HPDE6-E6E7 (cell line): ENCODE measurements around the gene CISD3.

Source experiments
- DNase-seq: peaks from one replicate; pipeline ENCODE4 v3.0.0; 2011; ENCODE audit warnings: missing footprints; ENCODE audit errors: extremely low spot score

Gene CISD3

DNA sequence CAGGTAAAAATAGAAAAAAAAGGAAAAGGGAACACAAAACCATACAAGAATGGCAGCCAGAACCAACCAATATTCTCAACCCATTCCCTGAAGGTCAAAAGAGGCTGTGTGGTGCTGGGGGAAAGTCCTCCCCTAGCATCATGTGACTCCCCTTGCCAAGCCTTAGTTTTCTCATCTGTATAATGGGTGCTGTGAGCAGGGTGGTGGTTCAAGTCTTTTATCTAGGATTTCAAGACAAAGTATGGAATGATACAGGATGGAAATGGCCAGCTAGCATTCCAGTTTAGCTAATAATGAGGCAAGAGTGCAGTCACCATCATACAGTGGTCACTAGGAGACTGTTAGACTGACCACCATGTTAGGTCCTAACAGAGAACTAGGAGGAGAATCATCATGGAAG, 43.1 kb downstream of the CISD3 start:
- no peak for DNase-seq

DNA sequence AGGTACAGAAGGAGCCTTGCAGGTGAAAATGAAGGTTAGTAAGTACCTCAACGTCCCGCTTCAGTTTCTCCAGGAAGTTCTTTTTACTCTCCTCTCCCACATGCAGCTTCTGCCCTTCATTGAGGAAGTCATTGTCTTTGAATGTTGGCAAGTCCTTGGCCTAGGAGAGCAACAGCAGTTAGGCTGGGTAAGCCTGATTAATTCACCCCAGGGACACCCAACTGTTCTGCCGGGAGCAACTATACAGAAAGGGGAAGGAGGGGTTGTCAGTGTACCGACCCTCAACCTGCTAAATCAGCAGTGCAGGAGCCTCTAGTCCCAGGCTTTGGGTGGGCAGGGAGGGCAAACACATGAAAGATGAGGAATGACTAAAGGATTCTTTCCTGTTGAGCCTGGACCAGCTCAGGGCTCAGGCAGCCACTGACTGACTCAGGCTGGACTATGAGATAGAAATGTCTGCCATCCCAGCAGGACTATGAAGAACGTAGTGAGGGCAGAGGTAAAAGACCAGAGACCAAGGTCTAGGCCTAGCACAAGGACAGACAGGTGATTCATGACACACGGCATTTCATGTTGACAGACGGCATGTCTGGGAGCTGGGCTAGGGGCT, 47.6 kb downstream of the CISD3 start:
- DNase-seq = no peak

GRCh38 chr17:38779965-38780752, 50.0 kb downstream of the CISD3 start:
- no peak for DNase-seq

DNA sequence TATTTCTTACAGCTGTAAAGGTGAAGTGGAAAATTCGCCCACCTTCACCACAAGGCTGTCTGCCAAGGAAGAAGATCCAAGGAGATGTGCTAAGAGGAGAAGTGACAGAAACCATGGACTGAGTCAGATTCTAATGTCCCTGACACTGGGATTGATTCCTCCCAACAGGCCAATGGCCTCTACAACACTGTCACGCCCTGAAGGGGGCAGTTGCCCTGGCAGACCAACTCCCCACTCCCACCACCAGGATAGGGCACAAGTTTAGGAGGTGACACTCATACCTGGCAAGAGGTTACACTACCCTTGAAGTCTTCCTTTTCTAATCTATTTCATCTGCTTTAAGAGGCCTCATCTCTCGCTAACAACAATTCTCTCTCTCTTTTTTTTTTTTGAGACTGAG, 53.1 kb downstream of the CISD3 start:
- no peak for DNase-seq
